ENCODE data around the gene KLHL29.
"Not testable (repeated sequence)": the region's sequence is repeated elsewhere in the genome, so short reads cannot be mapped to it uniquely, and the experiment has no call there.

DNA sequence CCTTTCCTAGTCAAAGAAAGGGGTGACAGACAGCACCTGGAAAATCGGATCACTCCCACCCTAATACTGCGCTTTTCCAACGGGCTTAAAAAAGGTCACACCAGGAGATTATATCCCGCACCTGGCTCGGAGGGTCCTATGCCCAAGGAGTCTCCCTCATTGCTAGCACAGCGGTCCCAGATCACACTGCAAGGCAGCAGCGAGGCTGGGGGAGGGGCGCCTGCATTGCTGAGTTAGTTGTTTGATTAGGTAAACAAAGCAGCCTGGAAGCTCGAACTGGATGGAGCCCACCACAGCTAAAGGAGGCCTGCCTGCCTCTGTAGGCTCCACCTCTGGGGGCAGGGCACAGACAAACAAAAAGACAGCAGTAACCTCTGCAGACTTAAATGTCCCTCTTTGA lies 351.8 kb downstream of the KLHL29 start:
- TF ChIP-seq, protein P1, sequence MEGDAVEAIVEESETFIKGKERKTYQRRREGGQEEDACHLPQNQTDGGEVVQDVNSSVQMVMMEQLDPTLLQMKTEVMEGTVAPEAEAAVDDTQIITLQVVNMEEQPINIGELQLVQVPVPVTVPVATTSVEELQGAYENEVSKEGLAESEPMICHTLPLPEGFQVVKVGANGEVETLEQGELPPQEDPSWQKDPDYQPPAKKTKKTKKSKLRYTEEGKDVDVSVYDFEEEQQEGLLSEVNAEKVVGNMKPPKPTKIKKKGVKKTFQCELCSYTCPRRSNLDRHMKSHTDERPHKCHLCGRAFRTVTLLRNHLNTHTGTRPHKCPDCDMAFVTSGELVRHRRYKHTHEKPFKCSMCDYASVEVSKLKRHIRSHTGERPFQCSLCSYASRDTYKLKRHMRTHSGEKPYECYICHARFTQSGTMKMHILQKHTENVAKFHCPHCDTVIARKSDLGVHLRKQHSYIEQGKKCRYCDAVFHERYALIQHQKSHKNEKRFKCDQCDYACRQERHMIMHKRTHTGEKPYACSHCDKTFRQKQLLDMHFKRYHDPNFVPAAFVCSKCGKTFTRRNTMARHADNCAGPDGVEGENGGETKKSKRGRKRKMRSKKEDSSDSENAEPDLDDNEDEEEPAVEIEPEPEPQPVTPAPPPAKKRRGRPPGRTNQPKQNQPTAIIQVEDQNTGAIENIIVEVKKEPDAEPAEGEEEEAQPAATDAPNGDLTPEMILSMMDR (IDR thresholded peaks at IDR 0.05): not testable (repeated sequence)
- not testable (repeated sequence) for TF ChIP-seq EP300, POLR2A (IDR thresholded peaks at IDR 0.05)

Data from ovary (tissue), 3 donors.